Gastroesophageal sphincter (tissue), 4 donors: ENCODE data around the gene FOXO3. TPM values are rescaled to one million over a fixed set of nuclear protein-coding genes. Genes with fewer than 3 reads are reported as not detected.

Experiments
- ATAC-seq: fragments of 150-250 bp; one replicate; pipeline ENCODE4 v1.9.1; 2016; ENCODE audit warnings: mild to moderate bottlenecking, moderate library complexity
- H3K27ac ChIP-seq, 4 donors: fragments of 200-600 bp; sonication (generic) in 3 of 4; 1 replicate in 3 of 4; 2 replicates in 1 of 4; pipeline ENCODE4 v1.5.1; 2016 to 2019
- H3K27me3 ChIP-seq: fragments of 200-600 bp; sonication (generic); one replicate; pipeline ENCODE4 v1.5.1; 2019
- H3K36me3 ChIP-seq, 2 donors: fragments of 200-600 bp; sonication (generic); one replicate each; pipeline ENCODE4 v1.5.1; 2019; ENCODE audit warnings: control low read depth in 1 of 2
- H3K4me1 ChIP-seq, 3 donors: fragments of 200-600 bp; sonication (generic); 1 replicate in 2 of 3; 2 replicates in 1 of 3; pipeline ENCODE4 v1.5.1; 2016 to 2019; ENCODE audit warnings: control low read depth in 2 of 3
- H3K4me3 ChIP-seq, 2 donors: fragments of 200-600 bp; sonication (generic); one replicate each; pipeline ENCODE4 v1.5.1; 2019; ENCODE audit warnings: mild to moderate bottlenecking in 1 of 2, moderate library complexity in 1 of 2
- H3K9me3 ChIP-seq, 3 donors: fragments of 200-600 bp; sonication (generic); one replicate each; pipeline ENCODE4 v1.5.1; 2017 to 2019; ENCODE audit warnings: control low read depth in 2 of 3
- EP300 ChIP-seq: sonication (generic); formaldehyde crosslinking; IDR thresholded peaks from one replicate; pipeline ENCODE4 v1.6.1; 2017; ENCODE audit warnings: antibody characterized with exemption, mild to moderate bottlenecking
- POLR2A ChIP-seq, 2 donors: fragments of 450-650 bp; IDR thresholded peaks; one replicate each; pipeline ENCODE4 v1.6.1; 2017; ENCODE audit warnings: antibody characterized with exemption in 2 of 2, mild to moderate bottlenecking in 2 of 2, moderate library complexity in 1 of 2
- POLR2AphosphoS5 ChIP-seq: sonication (generic); formaldehyde crosslinking; IDR thresholded peaks from one replicate; pipeline ENCODE4 v1.6.1; 2017; ENCODE audit warnings: antibody characterized with exemption
- WGBS, 2 donors: methylation state at CpG; one replicate each; pipeline ENCODE4 v1.1.5; 2018; ENCODE audit warnings: low coverage in 1 of 2; 5-methylcytosine and 5-hydroxymethylcytosine counted together
- total RNA-seq, 4 donors: library from RNA; depleted of rRNA; stranded (reverse); fragments of >200 nt; gene quantifications; one replicate each; pipeline ENCODE4 v1.1.0, GENCODE V29; 2016
- TF ChIP-seq, protein P1 (sequence below), 4 experiments: fragments of 200-600 bp in 2 of 4; fragments of 450-650 bp in 2 of 4; sonication (generic) in 1 of 4; IDR thresholded peaks; one replicate each; pipeline ENCODE4 v1.5.1; 2017 to 2019; ENCODE audit warnings: antibody characterized with exemption in 4 of 4, mild to moderate bottlenecking in 2 of 4, moderate library complexity in 2 of 4

Gene FOXO3
- total RNA-seq, 4 donors from 2014 or later, result 93.7 to 122 (median 114) TPM

DNA sequence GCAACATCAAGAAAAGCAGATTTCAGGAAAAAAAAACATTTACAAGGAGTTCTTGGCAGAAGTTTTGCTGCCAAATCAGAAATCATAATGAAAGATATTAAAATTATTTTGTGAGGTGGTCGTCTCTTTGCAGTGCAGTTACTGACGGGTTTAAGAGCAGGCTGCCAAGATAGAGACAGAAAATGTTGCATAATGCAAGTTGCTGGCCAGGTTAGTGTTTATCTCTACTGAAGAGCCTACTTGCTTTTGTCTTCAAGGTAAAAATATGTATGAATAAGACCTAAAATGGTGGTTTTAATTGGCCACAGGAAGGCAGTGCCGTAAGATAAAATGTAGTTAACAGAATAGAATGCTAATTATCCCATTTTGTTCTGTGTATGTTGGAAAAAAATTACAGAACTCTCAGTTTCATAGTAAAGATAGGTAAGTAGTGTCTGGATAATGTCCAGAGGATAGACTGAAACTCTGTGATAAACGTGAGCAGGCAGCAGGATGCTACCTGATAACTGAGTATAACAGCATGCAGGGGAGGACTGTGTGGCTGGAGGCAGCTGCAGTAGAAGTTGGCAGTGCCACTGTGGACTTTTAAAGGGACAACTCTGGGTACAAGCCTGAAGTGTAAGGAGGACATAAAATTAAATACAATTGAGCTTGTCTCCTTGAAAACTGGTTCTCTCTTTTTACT, 13.9 kb downstream of the FOXO3 start:
- no peak for ATAC-seq
- H3K27ac ChIP-seq, result peak overlapping the region in 1 of 4 donors; percentile 25
- H3K4me3 ChIP-seq, result no peak overlapping the region
- H3K36me3 ChIP-seq, result peaks cover 0 to 52% of the 10 kb centered on the region in 2 donors
- TF ChIP-seq POLR2AphosphoS5 (no peak), POLR2A (IDR thresholded peaks at IDR 0.05) (no peak)
- H3K4me1 ChIP-seq, result peaks cover 24 to 100% (median 30%) of the 10 kb centered on the region in 3 donors
- 27 to 34% methylated on average over 4 of the region's 4 CpGs for WGBS, 2 donors
- H3K9me3 ChIP-seq, result no peaks in the 10 kb centered on the region
- H3K27me3 ChIP-seq, result no peaks in the 10 kb centered on the region

DNA sequence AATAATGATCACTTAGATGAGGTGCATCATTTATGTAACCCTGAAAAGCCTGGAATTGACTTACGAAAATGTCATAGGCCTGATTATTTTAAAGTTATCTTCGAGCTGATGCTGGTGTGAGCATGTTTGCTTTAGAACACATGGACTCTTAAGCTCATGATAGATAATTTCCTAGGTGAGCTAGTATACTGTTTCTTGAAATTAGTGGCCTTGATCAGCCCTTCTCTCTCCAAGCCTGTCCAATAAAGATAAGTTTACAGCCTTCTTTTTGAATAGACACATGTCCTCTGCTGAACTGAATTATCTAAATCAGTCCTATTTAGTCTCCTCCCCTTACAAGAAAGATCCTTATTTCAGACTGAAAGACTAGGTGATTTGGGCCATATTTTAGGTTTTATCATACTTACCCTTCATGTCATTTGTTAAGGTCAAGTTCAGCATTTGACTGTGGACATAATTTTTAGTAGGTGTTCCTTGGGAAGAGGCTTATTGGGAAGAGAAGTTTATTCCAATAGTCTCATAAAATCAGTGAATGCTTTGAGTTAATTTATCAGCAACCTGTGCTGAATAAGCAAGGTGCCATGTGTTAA, 15.3 kb downstream of the FOXO3 start:
- TF ChIP-seq POLR2AphosphoS5 (no peak), POLR2A (IDR thresholded peaks at IDR 0.05) (no peak), EP300 (no peak)
- TF ChIP-seq, protein P1, sequence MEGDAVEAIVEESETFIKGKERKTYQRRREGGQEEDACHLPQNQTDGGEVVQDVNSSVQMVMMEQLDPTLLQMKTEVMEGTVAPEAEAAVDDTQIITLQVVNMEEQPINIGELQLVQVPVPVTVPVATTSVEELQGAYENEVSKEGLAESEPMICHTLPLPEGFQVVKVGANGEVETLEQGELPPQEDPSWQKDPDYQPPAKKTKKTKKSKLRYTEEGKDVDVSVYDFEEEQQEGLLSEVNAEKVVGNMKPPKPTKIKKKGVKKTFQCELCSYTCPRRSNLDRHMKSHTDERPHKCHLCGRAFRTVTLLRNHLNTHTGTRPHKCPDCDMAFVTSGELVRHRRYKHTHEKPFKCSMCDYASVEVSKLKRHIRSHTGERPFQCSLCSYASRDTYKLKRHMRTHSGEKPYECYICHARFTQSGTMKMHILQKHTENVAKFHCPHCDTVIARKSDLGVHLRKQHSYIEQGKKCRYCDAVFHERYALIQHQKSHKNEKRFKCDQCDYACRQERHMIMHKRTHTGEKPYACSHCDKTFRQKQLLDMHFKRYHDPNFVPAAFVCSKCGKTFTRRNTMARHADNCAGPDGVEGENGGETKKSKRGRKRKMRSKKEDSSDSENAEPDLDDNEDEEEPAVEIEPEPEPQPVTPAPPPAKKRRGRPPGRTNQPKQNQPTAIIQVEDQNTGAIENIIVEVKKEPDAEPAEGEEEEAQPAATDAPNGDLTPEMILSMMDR (IDR thresholded peaks at IDR 0.05), result no peak
- WGBS, 2 donors, result 50 to 84% methylated on average over 2 of the region's 2 CpGs
- peaks cover 34 to 100% (median 38%) of the 10 kb centered on the region in 3 donors for H3K4me1 ChIP-seq
- no peak for ATAC-seq
- H3K9me3 ChIP-seq, result no peaks in the 10 kb centered on the region
- peaks cover 0 to 38% of the 10 kb centered on the region in 2 donors for H3K36me3 ChIP-seq
- no peaks in the 10 kb centered on the region for H3K27me3 ChIP-seq
- H3K4me3 ChIP-seq, result no peak overlapping the region
- H3K27ac ChIP-seq, result peak overlapping the region in 1 of 4 donors; percentile 9

DNA sequence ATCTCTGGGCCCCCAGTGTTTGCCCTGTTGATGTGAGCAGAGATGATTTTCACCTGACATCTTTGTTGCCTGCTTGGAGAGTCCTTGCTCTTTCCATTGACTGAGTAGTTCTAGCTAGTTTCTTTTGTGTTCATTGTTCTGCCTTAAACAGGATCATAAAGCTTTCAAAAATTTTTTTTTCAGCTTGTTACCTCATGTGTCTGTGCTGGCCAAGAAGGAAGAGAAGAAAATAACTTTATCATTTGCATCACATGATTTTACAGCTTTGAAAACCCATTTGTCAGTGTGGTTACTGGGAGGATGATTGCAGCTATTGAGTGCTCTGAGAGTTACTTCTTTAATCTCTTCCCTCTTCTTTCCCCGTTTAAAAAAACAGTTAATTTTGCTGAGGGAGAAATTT, 16.0 kb downstream of the FOXO3 start:
- TF ChIP-seq EP300 (no peak), POLR2A (IDR thresholded peaks at IDR 0.05) (no peak), POLR2AphosphoS5 (no peak)
- TF ChIP-seq, protein P1 (IDR thresholded peaks at IDR 0.05), result no peak
- Histone ChIP-seq H3K9me3 (no peaks in the 10 kb centered on the region), H3K27me3 (no peaks in the 10 kb centered on the region), H3K27ac (peak overlapping the region; percentile 9 to 80 (median 25)), H3K36me3 (peaks cover 0 to 31% of the 10 kb centered on the region in 2 donors), H3K4me3 (no peak overlapping the region), H3K4me1 (peaks cover 37 to 100% (median 40%) of the 10 kb centered on the region in 3 donors)
- WGBS, 2 donors, result 9 to 33% methylated on average over 1 of the region's 1 CpG
- no peak for ATAC-seq

DNA sequence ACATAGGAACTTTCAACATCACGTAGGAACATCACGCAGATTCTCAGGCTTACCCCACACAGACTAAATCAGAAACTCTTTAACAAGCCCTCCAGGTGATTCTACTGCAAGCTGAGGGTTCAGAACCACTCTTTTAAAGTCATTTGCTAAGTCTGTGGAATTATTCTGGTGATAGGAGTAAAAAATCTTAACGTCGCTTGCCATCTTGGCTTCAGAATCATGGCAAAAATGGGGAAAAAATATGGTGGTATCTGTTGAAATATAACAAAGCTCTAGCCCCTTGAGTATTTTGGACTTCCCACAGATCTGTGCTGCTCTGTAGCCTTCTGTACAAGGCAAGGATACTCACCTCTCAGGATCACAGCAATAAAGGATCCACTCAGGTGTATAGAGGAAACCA, 17.4 kb downstream of the FOXO3 start:
- Histone ChIP-seq H3K4me1 (peaks cover 49 to 100% (median 53%) of the 10 kb centered on the region in 3 donors), H3K9me3 (no peaks in the 10 kb centered on the region), H3K27me3 (no peaks in the 10 kb centered on the region), H3K36me3 (peaks cover 0 to 16% of the 10 kb centered on the region in 2 donors), H3K4me3 (no peak overlapping the region), H3K27ac (peak overlapping the region in 1 of 4 donors; percentile 80)
- 95 to 100% methylated on average over 3 to 4 of the region's 4 CpGs for WGBS, 2 donors
- no peak for TF ChIP-seq POLR2A (IDR thresholded peaks at IDR 0.05)
- TF ChIP-seq POLR2AphosphoS5, result no peak
- TF ChIP-seq EP300, result no peak
- TF ChIP-seq, protein P1 (IDR thresholded peaks at IDR 0.05), result no peak
- ATAC-seq, result no peak

DNA sequence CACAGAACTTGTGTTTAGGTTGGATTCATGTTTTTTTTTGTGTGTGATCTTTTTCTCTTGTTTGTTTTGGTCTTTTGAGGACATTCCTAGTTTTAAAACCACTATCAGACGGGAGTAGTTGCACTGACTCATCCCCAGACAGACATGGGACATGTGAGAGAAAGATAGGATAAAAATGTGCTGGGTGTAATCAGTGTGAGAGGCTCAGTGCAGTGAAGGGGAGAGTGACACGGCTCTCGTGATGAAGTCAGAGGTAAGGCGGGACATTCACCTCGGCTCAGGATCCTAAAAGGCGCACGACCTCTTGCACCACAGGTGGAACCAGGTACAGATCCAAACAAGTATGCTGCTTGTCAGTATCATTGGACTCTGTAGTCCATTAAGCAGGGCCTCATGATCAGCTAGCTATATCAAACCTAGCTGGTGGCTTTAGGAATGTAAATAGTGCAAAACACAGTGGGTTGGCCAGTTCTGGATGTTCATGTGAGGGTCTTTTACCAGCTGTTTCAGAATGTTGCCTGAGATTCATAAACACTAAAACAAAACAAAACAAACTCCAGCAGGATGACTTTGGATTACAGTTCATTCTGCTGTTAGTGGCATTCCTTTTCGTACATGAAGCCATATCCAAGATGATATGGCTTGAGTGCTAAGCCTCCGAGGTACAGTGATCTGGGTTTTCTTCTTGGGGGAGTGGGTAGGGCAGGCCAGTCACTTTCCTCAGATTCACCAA, 18.0 kb downstream of the FOXO3 start:
- H3K27ac ChIP-seq, result peak overlapping the region in 3 of 4 donors; percentile 45 to 80 (median 78)
- no peaks in the 10 kb centered on the region for H3K27me3 ChIP-seq
- no peaks in the 10 kb centered on the region for H3K9me3 ChIP-seq
- no peak for TF ChIP-seq EP300
- TF ChIP-seq POLR2AphosphoS5, result no peak
- TF ChIP-seq, protein P1 (IDR thresholded peaks at IDR 0.05), result no peak
- no peak for TF ChIP-seq POLR2A (IDR thresholded peaks at IDR 0.05)
- H3K36me3 ChIP-seq, result peaks cover 0 to 12% of the 10 kb centered on the region in 2 donors
- no peak for ATAC-seq
- H3K4me3 ChIP-seq, result no peak overlapping the region
- 50 to 100% methylated on average over 1 to 4 of the region's 9 CpGs for WGBS, 2 donors
- peaks cover 55 to 100% (median 57%) of the 10 kb centered on the region in 3 donors for H3K4me1 ChIP-seq
